Thyroid gland (tissue), 4 donors: ENCODE measurements around the gene GRIFIN.

ENCODE experiments used
- CTCF ChIP-seq, 6 experiments: fragments of 200-600 bp in 3 of 6; fragments of 450-650 bp in 3 of 6; sonication (generic) in 3 of 6; IDR thresholded peaks; one replicate each; pipeline ENCODE4 v1.5.1; 2016 to 2019; ENCODE audit warnings: antibody characterized with exemption in 6 of 6, mild to moderate bottlenecking in 2 of 6, inconsistent platforms in 1 of 6, moderate library complexity in 1 of 6
- POLR2A ChIP-seq, 2 donors: fragments of 450-650 bp; IDR thresholded peaks; one replicate each; pipeline ENCODE4 v1.6.1; 2017; ENCODE audit warnings: antibody characterized with exemption in 2 of 2, mild to moderate bottlenecking in 2 of 2, moderate library complexity in 1 of 2

DNA sequence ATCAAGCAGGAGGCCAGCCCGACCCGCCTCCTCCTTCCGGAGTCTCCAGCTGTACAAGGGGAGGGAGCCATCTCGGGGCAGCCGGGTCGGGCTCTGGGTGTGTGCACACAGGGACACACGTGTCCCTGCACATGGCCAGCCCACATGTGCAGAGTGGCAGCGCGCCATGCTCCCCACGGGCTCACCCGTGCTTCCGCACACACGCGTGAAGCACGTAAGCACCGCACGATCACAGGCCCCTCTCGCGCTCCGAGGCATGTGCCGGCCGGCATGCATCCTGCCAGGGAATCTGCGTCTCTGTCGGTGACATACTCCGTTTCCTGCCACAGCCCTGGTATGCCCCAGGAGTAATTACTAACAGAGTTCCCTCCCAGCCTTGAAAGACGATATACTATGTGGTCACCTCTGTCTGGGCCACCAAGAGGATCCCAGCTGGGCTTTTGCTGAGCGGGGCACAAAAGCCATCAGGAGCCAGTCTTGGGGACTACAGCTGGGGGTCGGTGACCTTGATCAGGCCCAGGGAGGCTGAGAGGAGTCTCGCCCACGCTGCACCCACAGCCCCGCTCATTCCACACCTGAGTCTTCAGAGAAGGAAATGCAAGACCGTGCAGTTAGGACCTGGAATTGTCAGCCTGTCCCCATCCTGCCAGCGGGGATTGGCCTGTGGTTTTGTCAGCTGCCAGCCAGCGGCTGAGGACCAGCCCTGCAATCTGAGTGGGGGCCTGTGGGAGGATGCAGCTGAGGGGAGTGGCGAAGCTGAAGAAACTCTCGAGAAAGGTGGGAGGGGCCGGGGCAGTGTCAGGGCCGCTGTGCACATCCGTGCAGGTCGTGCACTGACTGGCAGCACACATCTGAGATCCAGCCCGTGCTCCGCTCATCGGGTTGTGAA lies 32.4 kb upstream of the GRIFIN start:
- TF ChIP-seq CTCF (IDR thresholded peaks at IDR 0.05) = no peak
- no peak for TF ChIP-seq POLR2A (IDR thresholded peaks at IDR 0.05)
